VCaP (cell line): Measurements from ENCODE around the gene IKBKE.

Experiments used
- H3K27ac ChIP-seq: fragments of 450-650 bp; 2 replicates; pipeline ENCODE4 v1.5.1; 2017
- TF ChIP-seq, protein P1 (sequence below): fragments of 450-650 bp; conservative IDR thresholded peaks from 2 replicates; pipeline ENCODE4 v1.5.1; 2017; ENCODE audit warnings: mild to moderate bottlenecking, moderate library complexity

IKBKE gene

DNA sequence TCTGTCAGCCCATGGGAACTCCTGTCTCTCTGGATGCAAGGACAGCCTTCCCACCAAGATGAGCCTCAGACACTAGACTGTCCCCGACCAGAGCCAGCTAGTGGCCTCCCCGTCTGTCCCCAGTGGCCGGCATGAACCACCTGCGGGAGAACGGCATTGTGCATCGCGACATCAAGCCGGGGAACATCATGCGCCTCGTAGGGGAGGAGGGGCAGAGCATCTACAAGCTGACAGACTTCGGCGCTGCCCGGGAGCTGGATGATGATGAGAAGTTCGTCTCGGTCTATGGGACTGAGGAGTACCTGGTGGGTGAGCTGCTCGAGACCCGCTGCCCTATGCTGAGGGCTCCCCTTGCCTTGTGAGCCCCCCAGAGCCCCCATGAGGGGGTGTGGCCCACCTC lies 5.8 kb downstream of the IKBKE start:
- H3K27ac ChIP-seq = no peak overlapping the region
- TF ChIP-seq, protein P1, sequence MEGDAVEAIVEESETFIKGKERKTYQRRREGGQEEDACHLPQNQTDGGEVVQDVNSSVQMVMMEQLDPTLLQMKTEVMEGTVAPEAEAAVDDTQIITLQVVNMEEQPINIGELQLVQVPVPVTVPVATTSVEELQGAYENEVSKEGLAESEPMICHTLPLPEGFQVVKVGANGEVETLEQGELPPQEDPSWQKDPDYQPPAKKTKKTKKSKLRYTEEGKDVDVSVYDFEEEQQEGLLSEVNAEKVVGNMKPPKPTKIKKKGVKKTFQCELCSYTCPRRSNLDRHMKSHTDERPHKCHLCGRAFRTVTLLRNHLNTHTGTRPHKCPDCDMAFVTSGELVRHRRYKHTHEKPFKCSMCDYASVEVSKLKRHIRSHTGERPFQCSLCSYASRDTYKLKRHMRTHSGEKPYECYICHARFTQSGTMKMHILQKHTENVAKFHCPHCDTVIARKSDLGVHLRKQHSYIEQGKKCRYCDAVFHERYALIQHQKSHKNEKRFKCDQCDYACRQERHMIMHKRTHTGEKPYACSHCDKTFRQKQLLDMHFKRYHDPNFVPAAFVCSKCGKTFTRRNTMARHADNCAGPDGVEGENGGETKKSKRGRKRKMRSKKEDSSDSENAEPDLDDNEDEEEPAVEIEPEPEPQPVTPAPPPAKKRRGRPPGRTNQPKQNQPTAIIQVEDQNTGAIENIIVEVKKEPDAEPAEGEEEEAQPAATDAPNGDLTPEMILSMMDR = no peak

DNA sequence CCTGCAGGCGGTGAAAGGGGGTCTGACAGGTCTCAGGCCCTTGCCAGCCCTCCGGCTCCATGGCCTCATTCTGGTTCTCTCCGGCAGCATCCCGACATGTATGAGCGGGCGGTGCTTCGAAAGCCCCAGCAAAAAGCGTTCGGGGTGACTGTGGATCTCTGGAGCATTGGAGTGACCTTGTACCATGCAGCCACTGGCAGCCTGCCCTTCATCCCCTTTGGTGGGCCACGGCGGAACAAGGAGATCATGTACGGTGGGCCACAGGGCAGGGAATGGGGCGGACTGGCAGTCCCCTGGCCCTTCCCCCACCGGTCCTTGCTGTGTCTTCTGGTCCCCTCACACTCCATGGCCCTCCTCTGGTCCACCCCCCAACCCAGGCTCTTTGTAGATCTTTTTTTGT lies 6.3 kb downstream of the IKBKE start:
- TF ChIP-seq, protein P1 = no peak
- H3K27ac ChIP-seq = no peak overlapping the region

DNA sequence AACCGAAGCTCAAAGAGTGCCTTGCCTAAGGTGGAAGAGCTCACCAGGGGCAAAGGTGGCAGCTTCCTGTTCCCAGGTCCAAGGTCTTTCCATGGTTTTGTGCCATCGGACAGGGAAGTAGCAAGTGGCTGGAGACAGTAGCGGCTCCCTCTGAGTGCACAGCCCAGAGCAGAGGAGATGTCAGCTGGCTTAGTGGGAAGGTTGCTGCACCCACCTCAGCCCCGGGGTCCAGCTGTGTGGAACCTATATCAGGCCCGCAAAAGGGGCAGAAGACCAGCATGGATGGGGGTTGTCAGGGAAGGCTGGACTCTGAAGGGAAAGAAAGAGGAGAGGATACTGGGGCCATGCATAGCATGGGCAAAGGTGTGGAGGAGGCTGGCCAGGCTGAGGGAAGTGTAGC lies 6.8 kb downstream of the IKBKE start:
- TF ChIP-seq, protein P1 = no peak
- peak overlapping the region; percentile 57; the same call in 1 of the 2 replicates for H3K27ac ChIP-seq

DNA sequence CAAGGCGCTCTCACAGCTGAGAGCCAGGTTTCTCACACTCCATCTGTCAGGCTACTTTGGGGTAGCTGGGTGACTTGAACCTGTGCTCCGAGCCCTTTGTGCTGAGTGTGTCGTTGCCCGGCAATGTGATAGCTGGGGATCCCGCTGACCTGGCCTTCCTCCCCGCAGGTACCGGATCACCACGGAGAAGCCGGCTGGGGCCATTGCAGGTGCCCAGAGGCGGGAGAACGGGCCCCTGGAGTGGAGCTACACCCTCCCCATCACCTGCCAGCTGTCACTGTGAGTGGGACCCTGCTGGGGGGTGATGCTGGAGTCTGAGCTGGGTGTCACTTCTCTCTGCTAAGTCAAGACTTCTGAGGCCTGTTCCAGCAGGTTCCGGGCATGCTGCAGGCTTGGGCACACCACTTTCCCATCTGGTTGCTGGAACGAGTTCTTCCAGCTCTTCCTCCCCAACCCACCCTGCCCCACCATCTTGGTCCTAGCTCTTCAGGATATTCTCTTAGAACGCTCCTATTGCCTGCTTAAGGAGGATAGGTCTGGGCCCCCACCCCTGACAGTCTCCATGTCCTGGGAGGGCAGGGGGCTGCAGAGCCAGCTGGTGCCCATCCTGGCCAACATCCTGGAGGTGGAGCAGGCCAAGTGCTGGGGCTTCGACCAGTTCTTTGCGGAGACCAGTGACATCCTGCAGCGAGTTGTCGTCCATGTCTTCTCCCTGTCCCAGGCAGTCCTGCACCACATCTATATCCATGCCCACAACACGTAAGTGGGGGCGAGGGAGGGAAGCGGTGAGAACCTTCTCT lies 7.5 kb downstream of the IKBKE start:
- H3K27ac ChIP-seq = peak overlapping the region; percentile 57
- TF ChIP-seq, protein P1 = no peak

DNA sequence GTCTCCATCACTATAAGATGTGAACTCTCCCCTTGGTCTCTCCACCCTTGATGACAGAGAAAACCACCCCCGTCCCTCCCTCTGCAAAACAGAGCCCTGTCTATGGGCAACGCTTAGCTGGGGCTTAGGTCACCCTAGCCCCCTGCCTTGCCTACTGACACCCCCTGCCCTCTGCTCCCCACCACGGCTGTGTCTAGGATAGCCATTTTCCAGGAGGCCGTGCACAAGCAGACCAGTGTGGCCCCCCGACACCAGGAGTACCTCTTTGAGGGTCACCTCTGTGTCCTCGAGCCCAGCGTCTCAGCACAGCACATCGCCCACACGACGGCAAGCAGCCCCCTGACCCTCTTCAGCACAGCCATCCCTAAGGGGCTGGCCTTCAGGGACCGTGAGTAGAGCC lies 8.5 kb downstream of the IKBKE start:
- H3K27ac ChIP-seq = peak overlapping the region; percentile 57
- TF ChIP-seq, protein P1 = no peak

DNA sequence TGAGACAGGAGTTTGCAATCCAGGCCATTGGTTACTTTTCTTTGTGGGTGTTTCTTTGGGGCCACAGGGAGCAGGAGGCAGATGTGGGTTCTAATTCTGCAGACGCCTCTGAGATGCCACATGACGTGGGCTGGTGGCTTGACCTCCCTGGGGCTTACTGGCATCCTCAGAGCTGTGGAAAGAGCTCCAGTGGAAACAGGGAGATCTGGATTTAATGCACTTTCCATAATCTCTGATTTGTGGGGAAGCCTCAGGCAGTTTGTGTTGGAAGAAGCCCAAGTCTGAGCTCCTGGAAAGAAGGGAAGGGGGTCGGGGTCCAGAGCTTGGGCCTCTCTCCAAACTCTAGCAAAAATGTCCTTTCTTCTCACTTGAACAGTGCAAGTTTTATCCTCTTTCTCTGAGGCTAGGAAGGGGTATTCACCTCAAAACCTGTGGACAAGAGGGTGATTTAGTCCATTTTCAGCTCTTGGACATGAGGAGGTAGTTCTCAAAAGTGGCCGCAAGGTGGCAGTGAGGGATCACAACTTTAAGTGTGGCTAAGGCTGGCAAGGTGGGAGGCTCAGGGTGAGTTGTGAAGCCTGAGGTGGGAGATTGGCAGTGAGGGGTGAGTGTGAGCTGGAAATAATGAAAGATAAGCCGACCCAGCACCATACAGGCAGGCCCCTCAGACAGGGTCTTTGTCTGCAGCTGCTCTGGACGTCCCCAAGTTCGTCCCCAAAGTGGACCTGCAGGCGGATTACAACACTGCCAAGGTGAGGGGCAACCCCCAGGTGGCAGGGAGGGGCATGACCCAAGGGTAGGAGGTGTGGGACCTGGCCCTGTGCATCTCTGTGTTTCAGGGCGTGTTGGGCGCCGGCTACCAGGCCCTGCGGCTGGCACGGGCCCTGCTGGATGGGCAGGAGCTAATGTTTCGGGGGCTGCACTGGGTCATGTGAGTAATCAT lies 9.2 kb downstream of the IKBKE start:
- peak overlapping the region; percentile 57 for H3K27ac ChIP-seq
- TF ChIP-seq, protein P1 = peak; percentile 85

DNA sequence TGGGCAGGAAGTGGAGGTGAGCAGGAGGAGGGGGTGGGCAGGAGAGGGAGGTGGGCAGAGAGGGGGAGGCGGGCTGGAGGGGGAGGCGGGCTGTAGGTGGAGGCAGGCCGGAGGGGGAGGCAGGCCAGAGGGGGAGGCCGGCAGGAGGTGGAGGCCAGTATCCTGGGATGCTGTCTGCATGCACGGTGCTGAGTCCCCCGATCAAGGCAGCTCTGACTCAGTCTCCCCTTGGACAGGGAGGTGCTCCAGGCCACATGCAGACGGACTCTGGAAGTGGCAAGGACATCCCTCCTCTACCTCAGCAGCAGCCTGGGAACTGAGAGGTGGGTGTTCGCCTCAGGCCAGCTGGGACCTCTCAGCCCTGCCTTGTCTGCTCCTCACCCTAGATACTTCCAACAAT lies 9.9 kb downstream of the IKBKE start:
- H3K27ac ChIP-seq = no peak overlapping the region
- TF ChIP-seq, protein P1 = no peak
